Colonic mucosa (tissue), 4 donors: ENCODE results near the gene SCN1B. TPM values are rescaled to one million over a fixed set of nuclear protein-coding genes. Genes with fewer than 3 reads are reported as not detected.

ENCODE experiments used
- DNase-seq: peaks from one replicate; pipeline ENCODE4 v3.0.0-alpha.2; 2020
- H3K27ac ChIP-seq: fragments of 200-600 bp; one replicate; pipeline ENCODE4 v1.8.0; 2021
- H3K27me3 ChIP-seq: fragments of 200-600 bp; one replicate; pipeline ENCODE4 v1.8.0; 2021
- H3K36me3 ChIP-seq: fragments of 200-600 bp; one replicate; pipeline ENCODE4 v1.8.0; 2021
- H3K4me1 ChIP-seq: fragments of 200-600 bp; one replicate; pipeline ENCODE4 v1.8.0; 2021; ENCODE audit warnings: mild to moderate bottlenecking
- H3K4me3 ChIP-seq: fragments of 200-600 bp; one replicate; pipeline ENCODE4 v1.8.0; 2021
- H3K9ac ChIP-seq, 2 donors: one replicate each; pipeline ENCODE4 v1.7.0; 2013; ENCODE audit warnings: control low read depth in 2 of 2, low read depth in 2 of 2, low read length in 2 of 2
- H3K9me3 ChIP-seq: fragments of 200-600 bp; one replicate; pipeline ENCODE4 v1.8.0; 2021
- intact Hi-C: fragments of 100-400 bp; cut with DNase I; formaldehyde crosslinking; loops from one replicate; pipeline ENCODE4 v1.14.1; 2022
- total RNA-seq, 2 donors: library from RNA; stranded (reverse); fragmentation: NEBNext Ultra II Directional in 1 of 2; extraction: Animal tissue kit (Norgen Biotek cat#: 25700) in 1 of 2; gene quantifications; one replicate each; pipeline ENCODE4 v1.2.1, GENCODE V29; 2021
- TF ChIP-seq, protein P1 (sequence below): fragments of 200-600 bp; IDR thresholded peaks from one replicate; pipeline ENCODE4 v1.8.0; 2022; ENCODE audit warnings: antibody characterized with exemption, mild to moderate bottlenecking
- donor health status: healthy.
- donor health status: DM: no; HTN: no; CAD: no.
- donor health status: DM: no; HTN: no; CAD: no.

The SCN1B gene
- total RNA-seq, 2 donors from 2014 or later: 1.8 to 2.1 TPM

DNA sequence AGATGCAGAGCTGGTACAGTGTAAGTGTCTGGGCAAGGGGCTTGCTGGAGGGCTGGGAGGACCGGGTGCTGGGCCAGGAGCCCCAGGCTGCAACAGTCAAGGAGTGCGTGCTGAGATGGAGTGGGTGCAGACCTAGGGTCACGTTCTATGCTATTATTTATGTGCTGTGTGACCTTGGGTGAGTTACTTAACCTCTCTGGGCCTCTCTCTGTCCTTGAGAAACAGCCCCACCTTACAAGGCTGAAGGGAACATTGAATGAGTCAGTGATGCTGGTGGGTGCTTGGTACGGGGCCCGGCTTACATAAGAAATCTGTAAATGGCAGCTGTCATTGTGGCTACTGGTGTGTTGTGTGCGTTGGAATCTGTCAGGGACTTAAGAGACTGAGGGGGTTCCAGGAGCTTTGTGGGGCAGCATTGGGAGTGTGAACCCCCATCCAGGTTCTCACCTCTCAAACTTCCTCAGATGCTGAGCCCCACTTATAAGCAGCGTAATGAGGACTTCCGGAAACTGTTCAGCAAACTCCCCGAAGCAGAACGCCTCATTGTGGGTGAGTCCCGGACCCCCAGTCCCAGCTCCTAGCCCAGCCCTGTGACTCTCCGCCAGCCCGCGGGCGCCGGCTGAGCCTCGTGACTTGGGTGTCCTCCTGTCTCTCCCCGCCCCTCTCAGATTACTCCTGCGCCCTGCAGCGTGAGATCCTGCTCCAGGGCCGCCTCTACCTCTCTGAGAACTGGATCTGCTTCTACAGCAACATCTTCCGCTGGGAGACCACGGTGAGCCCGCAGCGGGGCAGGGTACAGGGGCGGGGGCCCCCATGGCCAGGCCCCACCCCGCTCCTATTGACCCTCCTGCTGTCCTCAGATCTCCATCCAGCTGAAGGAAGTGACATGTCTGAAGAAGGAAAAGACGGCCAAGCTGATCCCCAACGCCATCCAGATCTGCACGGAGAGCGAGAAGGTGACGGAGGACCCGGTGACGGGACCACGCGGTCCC lies 20.6 kb upstream of the SCN1B start:
- DNase-seq: no peak
- H3K9ac ChIP-seq: no peak overlapping the region
- TF ChIP-seq, protein P1, sequence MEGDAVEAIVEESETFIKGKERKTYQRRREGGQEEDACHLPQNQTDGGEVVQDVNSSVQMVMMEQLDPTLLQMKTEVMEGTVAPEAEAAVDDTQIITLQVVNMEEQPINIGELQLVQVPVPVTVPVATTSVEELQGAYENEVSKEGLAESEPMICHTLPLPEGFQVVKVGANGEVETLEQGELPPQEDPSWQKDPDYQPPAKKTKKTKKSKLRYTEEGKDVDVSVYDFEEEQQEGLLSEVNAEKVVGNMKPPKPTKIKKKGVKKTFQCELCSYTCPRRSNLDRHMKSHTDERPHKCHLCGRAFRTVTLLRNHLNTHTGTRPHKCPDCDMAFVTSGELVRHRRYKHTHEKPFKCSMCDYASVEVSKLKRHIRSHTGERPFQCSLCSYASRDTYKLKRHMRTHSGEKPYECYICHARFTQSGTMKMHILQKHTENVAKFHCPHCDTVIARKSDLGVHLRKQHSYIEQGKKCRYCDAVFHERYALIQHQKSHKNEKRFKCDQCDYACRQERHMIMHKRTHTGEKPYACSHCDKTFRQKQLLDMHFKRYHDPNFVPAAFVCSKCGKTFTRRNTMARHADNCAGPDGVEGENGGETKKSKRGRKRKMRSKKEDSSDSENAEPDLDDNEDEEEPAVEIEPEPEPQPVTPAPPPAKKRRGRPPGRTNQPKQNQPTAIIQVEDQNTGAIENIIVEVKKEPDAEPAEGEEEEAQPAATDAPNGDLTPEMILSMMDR: no peak
- no peaks in the 10 kb centered on the region for H3K36me3 ChIP-seq
- H3K9me3 ChIP-seq: no peaks in the 10 kb centered on the region
- H3K27ac ChIP-seq: no peak overlapping the region
- H3K4me1 ChIP-seq: no peaks in the 10 kb centered on the region
- H3K4me3 ChIP-seq: no peak overlapping the region
- no peaks in the 10 kb centered on the region for H3K27me3 ChIP-seq
- intact Hi-C loops: no loop called here

DNA sequence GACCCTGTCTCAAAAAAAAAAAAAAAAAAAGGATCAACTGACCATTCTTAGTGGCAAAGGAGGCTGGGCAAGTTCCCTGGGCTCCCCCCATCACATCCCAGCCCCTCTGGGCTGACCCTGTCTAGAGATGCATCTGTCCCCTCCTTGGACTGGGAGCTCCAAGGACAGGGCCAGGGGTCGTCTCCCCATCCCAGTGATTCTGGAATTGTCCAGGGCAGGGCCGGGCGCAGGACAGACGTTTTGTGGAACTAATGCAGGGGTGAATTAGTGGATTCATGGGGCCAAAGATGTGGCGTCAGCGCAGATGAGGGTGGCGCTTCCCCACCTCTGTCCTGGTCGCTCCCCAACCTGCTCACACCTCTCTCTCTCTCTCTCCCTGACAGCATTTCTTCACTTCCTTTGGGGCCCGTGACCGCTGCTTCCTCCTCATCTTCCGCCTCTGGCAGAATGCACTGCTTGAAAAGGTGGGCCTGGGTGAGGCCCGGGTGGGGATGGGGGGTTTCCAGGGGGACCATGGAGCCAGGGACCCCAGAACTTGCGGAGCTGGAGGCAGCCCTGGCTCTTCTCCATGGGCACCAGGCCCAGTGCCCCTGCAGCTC lies 19.1 kb upstream of the SCN1B start:
- no peaks in the 10 kb centered on the region for H3K36me3 ChIP-seq

DNA sequence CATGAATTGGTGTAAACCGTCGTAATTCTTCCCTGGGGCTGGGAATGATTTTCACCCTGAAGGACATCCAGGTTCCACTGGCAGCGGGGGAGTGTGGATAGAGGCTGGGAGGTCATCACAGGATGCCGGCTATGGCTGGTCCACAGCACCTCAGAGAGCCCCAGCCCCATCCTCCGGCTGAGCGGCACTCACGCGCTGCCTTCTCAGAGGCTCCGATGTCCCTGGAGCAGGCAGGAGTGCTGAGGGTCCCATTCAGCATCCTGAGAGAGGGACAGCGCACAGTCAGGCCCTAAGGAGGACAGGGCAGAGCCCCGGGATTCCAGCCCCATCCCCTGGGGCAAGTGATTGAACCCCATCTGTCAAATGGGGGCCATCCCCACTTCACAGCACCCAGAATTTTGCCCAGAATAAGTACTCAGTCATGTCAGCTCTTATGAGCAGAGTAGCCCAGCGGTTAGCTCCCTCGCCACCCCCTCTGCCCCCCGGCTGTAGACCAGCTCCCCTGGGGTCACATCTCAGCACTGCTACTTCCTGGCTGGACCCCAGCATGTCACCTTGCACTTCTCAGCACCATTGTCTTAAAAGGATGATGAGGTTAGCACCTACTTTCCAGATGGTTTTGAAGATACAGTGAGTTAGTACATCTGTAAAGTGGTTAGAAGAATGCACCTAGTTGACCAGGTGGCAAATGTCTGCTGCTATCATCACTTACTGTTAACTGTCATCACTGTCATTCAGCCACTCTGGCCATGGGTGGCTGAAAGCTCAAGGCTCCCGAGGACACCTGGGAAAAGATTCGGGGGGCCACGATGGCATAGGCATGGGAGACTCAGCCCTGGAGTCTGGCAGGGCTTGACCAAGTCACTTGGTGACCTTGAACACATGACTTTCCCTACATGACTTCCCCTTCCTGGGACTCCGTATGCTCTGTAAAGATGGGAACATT lies 18.3 kb upstream of the SCN1B start:
- intact Hi-C loops: no loop called here
- no peak for DNase-seq
- no peaks in the 10 kb centered on the region for H3K36me3 ChIP-seq

More for the DNA sequence above, 19.1 kb upstream of the SCN1B start:
- intact Hi-C loops: no loop called here
- Histone ChIP-seq H3K4me3 (no peak overlapping the region), H3K27me3 (no peaks in the 10 kb centered on the region), H3K4me1 (no peaks in the 10 kb centered on the region), H3K9me3 (no peaks in the 10 kb centered on the region), H3K27ac (no peak overlapping the region), H3K9ac (no peak overlapping the region)
- DNase-seq: no peak
- TF ChIP-seq, protein P1: no peak

DNA sequence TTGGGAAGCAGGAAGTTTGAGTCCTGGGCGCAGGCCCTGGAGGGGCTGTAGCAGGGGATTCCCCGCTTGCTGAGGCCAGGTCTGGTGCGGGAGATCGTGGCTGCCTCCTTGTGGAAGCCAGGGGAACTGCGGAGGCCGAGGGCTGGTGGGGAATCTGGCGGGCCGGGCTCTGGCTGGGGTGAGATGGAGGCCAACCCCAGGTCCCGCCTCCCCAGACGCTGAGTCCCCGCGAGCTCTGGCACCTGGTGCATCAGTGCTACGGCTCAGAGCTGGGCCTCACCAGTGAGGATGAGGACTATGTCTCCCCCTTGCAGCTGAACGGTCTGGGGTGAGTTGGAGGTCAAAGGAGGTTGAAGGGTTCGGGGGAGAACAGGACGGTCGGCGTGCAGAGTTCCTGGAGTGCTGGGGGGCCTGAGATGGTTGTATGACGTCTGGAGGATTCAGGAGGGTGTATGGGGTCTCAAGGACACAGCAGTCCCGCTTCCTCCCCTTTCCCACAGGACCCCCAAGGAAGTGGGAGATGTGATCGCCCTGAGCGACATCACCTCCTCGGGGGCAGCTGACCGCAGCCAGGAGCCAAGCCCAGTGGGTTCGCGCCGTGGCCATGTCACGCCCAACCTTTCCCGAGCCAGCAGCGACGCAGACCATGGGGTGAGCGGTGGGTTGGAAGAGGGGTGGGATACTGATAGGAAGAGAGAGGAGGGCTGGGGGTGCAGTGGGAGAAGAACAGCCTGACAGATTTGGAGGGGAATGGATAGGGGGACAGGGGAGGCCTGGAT lies 17.0 kb upstream of the SCN1B start:
- H3K4me1 ChIP-seq: no peaks in the 10 kb centered on the region
- no peaks in the 10 kb centered on the region for H3K27me3 ChIP-seq
- peak; percentile 78 for DNase-seq
- no peaks in the 10 kb centered on the region for H3K9me3 ChIP-seq
- peak overlapping the region; percentile 7 to 46 for H3K9ac ChIP-seq
- no peaks in the 10 kb centered on the region for H3K36me3 ChIP-seq
- intact Hi-C loops: loop anchor here (1.0 kb wide), 1 partner anchor 41 kb away; no protein-coding TSS in a partner anchor
- no peak overlapping the region for H3K27ac ChIP-seq
- TF ChIP-seq, protein P1: peak; percentile 99
- H3K4me3 ChIP-seq: no peak overlapping the region

More for the DNA sequence above, 18.3 kb upstream of the SCN1B start:
- TF ChIP-seq, protein P1: no peak
- Histone ChIP-seq H3K27me3 (no peaks in the 10 kb centered on the region), H3K4me1 (no peaks in the 10 kb centered on the region), H3K4me3 (no peak overlapping the region), H3K9ac (no peak overlapping the region), H3K27ac (no peak overlapping the region), H3K9me3 (no peaks in the 10 kb centered on the region)
